HepG2 (cell line): Measurements from ENCODE around the gene FGGY. TPM values are rescaled to one million over a fixed set of nuclear protein-coding genes. Genes with fewer than 3 reads are reported as not detected.

ENCODE experiments used
- ATAC-seq: fragments of 200-7000 bp; cut with Tn5 transposase; 3 replicates; pipeline ENCODE4 v1.9.1; 2020; ENCODE audit warnings: mild to moderate bottlenecking, moderate library complexity
- BruUV-seq: library from RNA; stranded (reverse); fragments of 400-500 nt; replicated peaks from 2 replicates; lab custom pipeline; 2021; lab: Mats Ljungman, UMichigan
- CTCF ChIA-PET: fragments of 300-600 bp; formaldehyde crosslinking; extraction: SDS; loops from one replicate; lab custom pipeline; 2021; ENCODE audit warnings: low total read pairs, inconsistent platforms, low intra/inter-chr PET ratio; lab: Yijun Ruan, JAX
- POLR2A ChIA-PET: fragments of 350-600 bp; sonication (Branson Sonifier 250); formaldehyde crosslinking; loops from one replicate; lab custom pipeline; 2020; ENCODE audit warnings: antibody characterized with exemption, inconsistent platforms; lab: Yijun Ruan, JAX
- DNase-seq: peaks from one replicate; pipeline ENCODE4 v3.0.0-alpha.2; 2015; ENCODE audit warnings: low spot score
- FAIRE-seq: peaks from 3 replicates; lab custom pipeline; 2011; peaks lifted over from hg19 to GRCh38; lab: Jason Lieb, UNC
- H2AFZ ChIP-seq: one replicate; pipeline ENCODE4 v1.6.1; 2011; ENCODE audit warnings: low read length, inconsistent platforms
- H3K27ac ChIP-seq: fragments of 300-600 bp; 3 replicates; pipeline ENCODE4 v1.8.0; 2011; ENCODE audit warnings: mixed run types, mild to moderate bottlenecking, mixed read lengths, low read length, inconsistent platforms; ENCODE audit not compliant: insufficient read depth; ENCODE audit errors: extremely low read length
- H3K27me3 ChIP-seq, 2 experiments: fragments of 200-600 bp in 1 of 2; 2 replicates in 1 of 2; 3 replicates in 1 of 2; pipeline versions ENCODE4 v1.6.0 to v1.8.0; 2011; ENCODE audit warnings: low read length in 2 of 2, mild to moderate bottlenecking in 2 of 2, moderate library complexity in 2 of 2, inconsistent platforms in 1 of 2; ENCODE audit not compliant: insufficient read depth in 2 of 2, control insufficient read depth in 1 of 2
- H3K36me3 ChIP-seq, 2 experiments: fragments of 200-600 bp in 1 of 2; replicated peaks in 1 of 2; 2 replicates in 1 of 2; 3 replicates in 1 of 2; pipeline versions ENCODE4 v1.5.1 to v1.8.0; 2011; ENCODE audit warnings: low read length in 2 of 2, inconsistent platforms in 1 of 2; ENCODE audit not compliant: insufficient read depth in 2 of 2, control insufficient read depth in 1 of 2
- H3K4me1 ChIP-seq: 2 replicates; pipeline ENCODE4 v1.5.1; 2012; ENCODE audit warnings: low read length, inconsistent platforms; ENCODE audit not compliant: insufficient read depth
- H3K4me2 ChIP-seq: 2 replicates; pipeline ENCODE4 v1.6.0; 2011; ENCODE audit warnings: low read depth, low read length, inconsistent platforms
- H3K4me3 ChIP-seq, 3 experiments: fragments of 200-600 bp in 1 of 3; sonication (generic), shearing (Covaris generic) in 1 of 3; replicated peaks in 1 of 3; 2 replicates each; pipeline ENCODE4 v1.5.1; 2011 to 2016; ENCODE audit warnings: low read length in 3 of 3, inconsistent platforms in 2 of 3, low read depth in 2 of 3, mild to moderate bottlenecking in 2 of 3, control low read depth in 1 of 3, mixed read lengths in 1 of 3; ENCODE audit not compliant: insufficient read depth in 1 of 3
- H3K79me2 ChIP-seq: one replicate; pipeline ENCODE4 v1.6.1; 2011; ENCODE audit warnings: low read length, inconsistent platforms; ENCODE audit not compliant: insufficient read depth
- H3K9ac ChIP-seq: 2 replicates; pipeline ENCODE4 v1.6.0; 2011; ENCODE audit warnings: mild to moderate bottlenecking, low read depth, low read length, inconsistent platforms; ENCODE audit not compliant: insufficient read depth
- H3K9me3 ChIP-seq: 2 replicates; pipeline ENCODE4 v1.5.1; 2012; ENCODE audit warnings: mild to moderate bottlenecking, low read length
- H4K20me1 ChIP-seq: 2 replicates; pipeline ENCODE4 v1.6.0; 2011; ENCODE audit warnings: inconsistent platforms, mild to moderate bottlenecking, low read length, moderate library complexity; ENCODE audit not compliant: insufficient read depth
- ATF7 ChIP-seq, 2 experiments: fragments of 450-650 bp in 1 of 2; sonication (generic) in 1 of 2; formaldehyde crosslinking in 1 of 2; IDR thresholded peaks; 2 replicates each; pipeline versions ENCODE4 v1.4.0 to v1.6.1; 2016 to 2020; ENCODE audit warnings: antibody characterized with exemption in 1 of 2, mild to moderate bottlenecking in 1 of 2, missing genetic modification reagents in 1 of 2
- BATF2 ChIP-seq: sonication (generic); formaldehyde crosslinking; IDR thresholded peaks from 2 replicates; pipeline ENCODE4 v1.8.0; 2022; ENCODE audit warnings: mild to moderate bottlenecking, missing genetic modification reagents, moderate library complexity
- FOXP1 ChIP-seq, 2 experiments: fragments of 450-650 bp in 1 of 2; IDR thresholded peaks; 2 replicates each; pipeline ENCODE4 v1.6.1; 2017 to 2018; ENCODE audit warnings: antibody characterized with exemption in 1 of 2
- GLI4 ChIP-seq: sonication (generic); formaldehyde crosslinking; IDR thresholded peaks from 2 replicates; pipeline ENCODE4 v1.5.1; 2020; ENCODE audit warnings: missing genetic modification reagents, mild to moderate bottlenecking, moderate library complexity, borderline replicate concordance
- ISX ChIP-seq: sonication (generic); formaldehyde crosslinking; conservative IDR thresholded peaks from 2 replicates; pipeline ENCODE4 v1.5.0; 2020; ENCODE audit warnings: missing genetic modification reagents
- MED13 ChIP-seq: sonication (generic); formaldehyde crosslinking; IDR thresholded peaks from 2 replicates; pipeline ENCODE4 v1.5.0; 2020; ENCODE audit warnings: missing genetic modification reagents
- MTA3 ChIP-seq: sonication (generic); formaldehyde crosslinking; IDR thresholded peaks from 2 replicates; pipeline ENCODE4 v1.4.0; 2020; ENCODE audit warnings: missing genetic modification reagents
- TBX2 ChIP-seq: sonication (generic); formaldehyde crosslinking; IDR thresholded peaks from 2 replicates; pipeline ENCODE4 v1.5.0; 2020; ENCODE audit warnings: missing genetic modification reagents, mild to moderate bottlenecking, borderline replicate concordance
- ZNF562 ChIP-seq: sonication (generic); formaldehyde crosslinking; IDR thresholded peaks from 2 replicates; pipeline ENCODE4 v1.8.0; 2022; ENCODE audit warnings: missing genetic modification reagents, borderline replicate concordance
- ZNF7 ChIP-seq: IDR thresholded peaks from 2 replicates; pipeline ENCODE4 v1.6.1; 2016; ENCODE audit warnings: missing biosample characterization, missing genetic modification reagents
- ZNF709 ChIP-seq: sonication (generic); formaldehyde crosslinking; IDR thresholded peaks from 2 replicates; pipeline ENCODE4 v1.5.0; 2020; ENCODE audit warnings: mild to moderate bottlenecking, missing genetic modification reagents
- ZNF841 ChIP-seq: sonication (generic); formaldehyde crosslinking; IDR thresholded peaks from 2 replicates; pipeline ENCODE4 v1.8.1; 2023; ENCODE audit warnings: missing genetic modification reagents, borderline replicate concordance
- WGBS: methylation state at CpG from one replicate; pipeline ENCODE4 v1.1.6; 2017; ENCODE audit warnings: low lambda C conversion rate; 5-methylcytosine and 5-hydroxymethylcytosine counted together
- in situ Hi-C: cut with HindIII; loops from 2 replicates; pipeline ENCODE4 v1.10.0; 2017; ENCODE audit warnings: low pct_unique_long_range_greater_than_20kb; ENCODE audit not compliant: extremely low pct_ligation_motif_present
- intact Hi-C: fragments of 100-400 bp; cut with micrococcal nuclease; formaldehyde crosslinking; loops from one replicate; pipeline ENCODE4 v1.10.0; 2022; ENCODE audit not compliant: unreplicated experiment
- polyA plus RNA-seq, 8 experiments: library from polyadenylated mRNA; depleted of rRNA in 3 of 8; stranded (reverse) in 7 of 8; unstranded in 1 of 8; fragments of >200 nt; fragmentation: Illumina TruSeq in 4 of 8; extraction: Trizol in 4 of 8; gene quantifications; 2 replicates each; pipeline versions ENCODE4 v1.2.1 to v1.2.3, GENCODE V29; 2011 to 2016; ENCODE audit warnings: low read depth in 4 of 8, missing spikeins in 1 of 8, mixed read lengths in 1 of 8; ENCODE audit not compliant: insufficient read depth in 1 of 8
- total RNA-seq, 5 experiments: library from RNA; depleted of rRNA; stranded (reverse); fragments of >200 nt; fragmentation: Illumina TruSeq; extraction: Trizol; gene quantifications; 2 replicates each; pipeline ENCODE4 v1.2.3, GENCODE V29; 2016; ENCODE audit warnings: low read depth in 1 of 5
- TF ChIP-seq, protein P1 (sequence below): sonication (generic); formaldehyde crosslinking; IDR thresholded peaks from 2 replicates; pipeline ENCODE4 v1.5.0; 2020; ENCODE audit warnings: mild to moderate bottlenecking, missing genetic modification reagents, borderline replicate concordance

FGGY gene
- total and polyA plus RNA-seq, 2 of the 13 experiments (the other 11 are each of a cell fraction or from before 2014, with no cell fraction given) = 15.7 to 27.5 TPM

- TF ChIP-seq ZNF841 (CRISPR knock-in tag) = no peak
- TF ChIP-seq ZNF562 (CRISPR knock-in tag) = no peak
- no peak for TF ChIP-seq ISX (CRISPR knock-in tag)
- TF ChIP-seq MED13 (CRISPR knock-in tag) = no peak
- TF ChIP-seq, all 625 proteins: peak for 0
Observed at GRCh38 chr1:59266180-59266926, 30.5 kb upstream of the FGGY start (continued).

DNA sequence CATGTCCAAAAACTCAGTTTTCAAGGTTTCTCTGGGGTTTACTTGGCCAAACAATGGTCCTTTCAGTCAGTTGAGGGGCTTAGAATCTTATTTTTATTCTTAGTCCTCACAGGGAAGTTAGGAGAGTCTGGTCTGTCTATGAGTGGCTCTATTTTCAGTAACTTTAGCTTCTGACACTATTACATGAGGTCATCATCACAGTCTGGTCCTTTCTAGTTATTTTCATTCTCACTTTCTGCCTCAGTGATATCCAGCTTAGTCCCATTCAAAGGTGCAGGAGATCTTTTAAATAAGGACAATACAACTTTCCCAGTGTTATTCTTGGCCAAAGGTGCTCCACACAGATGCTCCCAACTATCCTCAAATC is 30.0 kb upstream of the FGGY start:
- CTCF ChIA-PET = no interaction called here
- no peaks in the 10 kb centered on the region for H4K20me1 ChIP-seq
- H3K4me3 ChIP-seq = no peak overlapping the region
- POLR2A ChIA-PET = no interaction called here
- H2AFZ ChIP-seq = no peak overlapping the region
- no peaks in the 10 kb centered on the region for H3K79me2 ChIP-seq
- DNase-seq = no peak
- H3K36me3 ChIP-seq = no peaks in the 10 kb centered on the region
- in situ Hi-C loops = no loop called here
- no peak overlapping the region for H3K27ac ChIP-seq
- intact Hi-C loops = no loop called here
- no peak overlapping the region for H3K4me2 ChIP-seq
- no peak overlapping the region for H3K9ac ChIP-seq
- peaks cover 0 to 16% of the 10 kb centered on the region in 2 experiments; a peak in 1 of 5 replicates for H3K27me3 ChIP-seq
- no TSS peak for BruUV-seq
- H3K4me1 ChIP-seq = no peaks in the 10 kb centered on the region
- no peak for ATAC-seq
- TF ChIP-seq ATF7 (IDR thresholded peaks at IDR 0.05) (peak; percentile 17; the same call in 1 of the 2 replicates), ATF7 (CRISPR knock-in tag; IDR thresholded peaks at IDR 0.05) (no peak), ZNF709 (CRISPR knock-in tag) (no peak)
- TF ChIP-seq, all 625 proteins: peak for 1
- no peak for FAIRE-seq
- H3K9me3 ChIP-seq = no peaks in the 10 kb centered on the region

DNA sequence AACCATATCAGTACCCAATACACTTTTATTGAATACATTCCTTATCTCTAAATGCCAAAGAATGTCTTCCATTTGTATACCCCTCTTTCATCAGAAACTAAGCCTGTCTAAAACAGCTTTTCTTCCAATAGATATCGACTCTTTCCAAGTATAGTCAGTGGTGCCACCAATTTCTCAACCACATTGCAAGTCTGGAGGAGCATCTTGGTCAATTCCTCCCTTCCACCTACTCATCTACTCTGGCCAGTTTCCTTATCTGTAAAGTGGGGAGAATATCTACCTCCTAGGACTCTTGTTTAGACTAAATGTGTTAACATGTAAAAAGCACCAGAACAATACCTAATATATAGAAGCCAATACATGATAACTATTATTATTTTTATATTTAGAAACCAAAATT is 28.5 kb upstream of the FGGY start:
- no peaks in the 10 kb centered on the region for H3K79me2 ChIP-seq
- H3K9ac ChIP-seq = no peak overlapping the region
- no peaks in the 10 kb centered on the region for H3K9me3 ChIP-seq
- FAIRE-seq (no peak), DNase-seq (no peak), ATAC-seq (no peak)
- no peak overlapping the region for H2AFZ ChIP-seq
- CTCF ChIA-PET = no interaction called here
- intact Hi-C loops = no loop called here
- H3K4me3 ChIP-seq = no peak overlapping the region
- TF ChIP-seq BATF2 (CRISPR knock-in tag) = no peak
- no peak for TF ChIP-seq MTA3 (CRISPR knock-in tag)
- TF ChIP-seq FOXP1 (IDR thresholded peaks at IDR 0.05) = no peak
- TF ChIP-seq FOXP1 (CRISPR knock-in tag; IDR thresholded peaks at IDR 0.05) = no peak
- no peak for TF ChIP-seq ZNF7 (CRISPR knock-in tag)
- TF ChIP-seq, protein P1, sequence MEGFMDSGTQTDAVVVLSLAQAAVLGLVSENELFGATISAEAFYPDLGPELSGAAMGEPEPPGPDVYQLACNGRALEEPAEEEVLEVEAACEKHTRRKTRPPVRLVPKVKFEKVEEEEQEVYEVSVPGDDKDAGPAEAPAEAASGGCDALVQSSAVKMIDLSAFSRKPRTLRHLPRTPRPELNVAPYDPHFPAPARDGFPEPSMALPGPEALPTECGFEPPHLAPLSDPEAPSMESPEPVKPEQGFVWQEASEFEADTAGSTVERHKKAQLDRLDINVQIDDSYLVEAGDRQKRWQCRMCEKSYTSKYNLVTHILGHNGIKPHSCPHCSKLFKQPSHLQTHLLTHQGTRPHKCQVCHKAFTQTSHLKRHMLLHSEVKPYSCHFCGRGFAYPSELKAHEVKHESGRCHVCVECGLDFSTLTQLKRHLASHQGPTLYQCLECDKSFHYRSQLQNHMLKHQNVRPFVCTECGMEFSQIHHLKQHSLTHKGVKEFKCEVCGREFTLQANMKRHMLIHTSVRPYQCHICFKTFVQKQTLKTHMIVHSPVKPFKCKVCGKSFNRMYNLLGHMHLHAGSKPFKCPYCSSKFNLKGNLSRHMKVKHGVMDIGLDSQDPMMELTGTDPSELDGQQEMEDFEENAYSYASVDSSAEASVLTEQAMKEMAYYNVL (CRISPR knock-in tag) = no peak
- no peak for TF ChIP-seq TBX2 (CRISPR knock-in tag)
- no peak for TF ChIP-seq GLI4 (CRISPR knock-in tag)
- no peak overlapping the region for H3K4me2 ChIP-seq
- POLR2A ChIA-PET = no interaction called here
- WGBS = 41% methylated on average over 1 of the region's 1 CpG
- in situ Hi-C loops = no loop called here
- H3K4me1 ChIP-seq = no peaks in the 10 kb centered on the region
- H3K27ac ChIP-seq = no peak overlapping the region
- H3K27me3 ChIP-seq = peaks cover 0 to 14% of the 10 kb centered on the region in 2 experiments; a peak in 1 of 5 replicates
- H3K36me3 ChIP-seq = no peaks in the 10 kb centered on the region
- no peaks in the 10 kb centered on the region for H4K20me1 ChIP-seq
- no TSS peak for BruUV-seq
